Smooth muscle cell (in vitro differentiated cells): Measurements from ENCODE around the gene FAM47E. TPM values are rescaled to one million over a fixed set of nuclear protein-coding genes. Genes with fewer than 3 reads are reported as not detected.

Experiments used
- DNase-seq: peaks from one replicate; lab custom pipeline; 2025; ENCODE audit not compliant: unreplicated experiment; lab: John Stamatoyannopoulos, UW
- H2AFZ ChIP-seq: fragments of 200-600 bp; sonication (generic); 2 replicates; pipeline ENCODE4 v1.6.0; 2016; ENCODE audit warnings: antibody characterized with exemption, low read depth, mild to moderate bottlenecking
- H3F3A ChIP-seq: fragments of 200-600 bp; sonication (generic); 2 replicates; pipeline ENCODE4 v1.6.0; 2017; ENCODE audit warnings: antibody characterized with exemption, low read depth
- H3K27ac ChIP-seq: fragments of 200-600 bp; sonication (generic); 2 replicates; pipeline ENCODE4 v1.5.1; 2016; ENCODE audit warnings: low read depth, mild to moderate bottlenecking
- H3K27me3 ChIP-seq: fragments of 200-600 bp; sonication (generic); 2 replicates; pipeline ENCODE4 v1.6.1; 2016; ENCODE audit warnings: low read depth, mild to moderate bottlenecking
- H3K36me3 ChIP-seq: fragments of 200-600 bp; sonication (generic); 2 replicates; pipeline ENCODE4 v1.5.1; 2016; ENCODE audit warnings: low read depth
- H3K4me1 ChIP-seq: fragments of 200-600 bp; sonication (generic); 2 replicates; pipeline ENCODE4 v1.5.1; 2016; ENCODE audit warnings: low read depth
- H3K4me2 ChIP-seq: fragments of 200-600 bp; sonication (generic); 2 replicates; pipeline ENCODE4 v1.6.0; 2016; ENCODE audit warnings: mild to moderate bottlenecking
- H3K4me3 ChIP-seq: fragments of 200-600 bp; sonication (generic); 2 replicates; pipeline ENCODE4 v1.5.1; 2016; ENCODE audit warnings: mild to moderate bottlenecking
- H3K79me2 ChIP-seq: fragments of 200-600 bp; sonication (generic); 2 replicates; pipeline ENCODE4 v1.6.0; 2016; ENCODE audit warnings: low read depth, mild to moderate bottlenecking
- H3K9ac ChIP-seq: fragments of 200-600 bp; sonication (generic); 2 replicates; pipeline ENCODE4 v1.6.0; 2016; ENCODE audit warnings: low read depth
- H3K9me3 ChIP-seq: fragments of 200-600 bp; sonication (generic); replicated peaks from 2 replicates; pipeline ENCODE4 v1.5.1; 2016; ENCODE audit warnings: low read depth
- H4K20me1 ChIP-seq: fragments of 200-600 bp; sonication (generic); 2 replicates; pipeline ENCODE4 v1.6.0; 2016; ENCODE audit warnings: low read depth
- WGBS: methylation state at CpG from one replicate; pipeline ENCODE4 v1.1.7; 2016; ENCODE audit warnings: low lambda C conversion rate; 5-methylcytosine and 5-hydroxymethylcytosine counted together
- polyA plus RNA-seq: library from polyadenylated mRNA; unstranded; fragments of >200 nt; fragmentation: Nextera tagmentation; extraction: Ambion mirVana; gene quantifications from 2 replicates; pipeline ENCODE4 v1.2.1, GENCODE V29; 2016
- total RNA-seq: library from RNA; depleted of rRNA; stranded (reverse); fragments of >200 nt; gene quantifications from 2 replicates; pipeline ENCODE4 v1.2.3, GENCODE V29; 2014
- TF ChIP-seq, protein P1 (sequence below): fragments of 200-600 bp; sonication (generic); IDR thresholded peaks from 2 replicates; pipeline ENCODE4 v1.5.1; 2017; ENCODE audit warnings: borderline replicate concordance, mild to moderate bottlenecking, antibody characterized with exemption; ENCODE audit not compliant: insufficient read depth, poor library complexity, severe bottlenecking

Gene FAM47E
- total and polyA plus RNA-seq, 2 experiments from 2014 or later, result 0.63 to 0.73 TPM

DNA sequence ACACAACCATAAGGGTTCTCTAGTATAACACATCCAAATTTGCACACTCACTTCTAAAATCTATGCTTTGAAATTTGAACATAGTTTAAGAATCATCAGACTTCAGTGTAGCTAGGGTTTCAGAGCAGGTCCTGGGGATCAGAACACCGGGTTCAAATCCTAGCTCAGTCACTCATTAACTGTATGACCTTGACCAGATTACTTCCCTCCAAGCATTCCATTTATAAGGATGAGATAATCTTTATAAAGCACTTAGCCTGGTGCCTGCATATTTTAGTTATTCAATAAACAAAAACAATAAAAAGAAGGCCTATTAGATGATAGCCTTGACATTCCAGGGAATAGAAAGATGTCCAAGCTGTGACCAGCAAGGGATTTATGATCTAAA, 50.2 kb downstream of the FAM47E start:
- Histone ChIP-seq H3K27ac (peak overlapping the region; percentile 78), H3F3A (peaks cover 22% of the 10 kb centered on the region), H3K9me3 (peaks cover 8% of the 10 kb centered on the region), H3K36me3 (no peaks in the 10 kb centered on the region), H3K4me3 (no peak overlapping the region), H3K27me3 (no peaks in the 10 kb centered on the region), H4K20me1 (no peaks in the 10 kb centered on the region), H3K79me2 (peaks cover 19% of the 10 kb centered on the region), H3K4me1 (peaks cover 5% of the 10 kb centered on the region), H3K9ac (peak overlapping the region; percentile 1), H2AFZ (no peak overlapping the region), H3K4me2 (peak overlapping the region; percentile 45)
- DNase-seq, result no peak
- TF ChIP-seq, protein P1, sequence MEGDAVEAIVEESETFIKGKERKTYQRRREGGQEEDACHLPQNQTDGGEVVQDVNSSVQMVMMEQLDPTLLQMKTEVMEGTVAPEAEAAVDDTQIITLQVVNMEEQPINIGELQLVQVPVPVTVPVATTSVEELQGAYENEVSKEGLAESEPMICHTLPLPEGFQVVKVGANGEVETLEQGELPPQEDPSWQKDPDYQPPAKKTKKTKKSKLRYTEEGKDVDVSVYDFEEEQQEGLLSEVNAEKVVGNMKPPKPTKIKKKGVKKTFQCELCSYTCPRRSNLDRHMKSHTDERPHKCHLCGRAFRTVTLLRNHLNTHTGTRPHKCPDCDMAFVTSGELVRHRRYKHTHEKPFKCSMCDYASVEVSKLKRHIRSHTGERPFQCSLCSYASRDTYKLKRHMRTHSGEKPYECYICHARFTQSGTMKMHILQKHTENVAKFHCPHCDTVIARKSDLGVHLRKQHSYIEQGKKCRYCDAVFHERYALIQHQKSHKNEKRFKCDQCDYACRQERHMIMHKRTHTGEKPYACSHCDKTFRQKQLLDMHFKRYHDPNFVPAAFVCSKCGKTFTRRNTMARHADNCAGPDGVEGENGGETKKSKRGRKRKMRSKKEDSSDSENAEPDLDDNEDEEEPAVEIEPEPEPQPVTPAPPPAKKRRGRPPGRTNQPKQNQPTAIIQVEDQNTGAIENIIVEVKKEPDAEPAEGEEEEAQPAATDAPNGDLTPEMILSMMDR, result no peak
- 8% methylated on average over 1 of the region's 1 CpG for WGBS

DNA sequence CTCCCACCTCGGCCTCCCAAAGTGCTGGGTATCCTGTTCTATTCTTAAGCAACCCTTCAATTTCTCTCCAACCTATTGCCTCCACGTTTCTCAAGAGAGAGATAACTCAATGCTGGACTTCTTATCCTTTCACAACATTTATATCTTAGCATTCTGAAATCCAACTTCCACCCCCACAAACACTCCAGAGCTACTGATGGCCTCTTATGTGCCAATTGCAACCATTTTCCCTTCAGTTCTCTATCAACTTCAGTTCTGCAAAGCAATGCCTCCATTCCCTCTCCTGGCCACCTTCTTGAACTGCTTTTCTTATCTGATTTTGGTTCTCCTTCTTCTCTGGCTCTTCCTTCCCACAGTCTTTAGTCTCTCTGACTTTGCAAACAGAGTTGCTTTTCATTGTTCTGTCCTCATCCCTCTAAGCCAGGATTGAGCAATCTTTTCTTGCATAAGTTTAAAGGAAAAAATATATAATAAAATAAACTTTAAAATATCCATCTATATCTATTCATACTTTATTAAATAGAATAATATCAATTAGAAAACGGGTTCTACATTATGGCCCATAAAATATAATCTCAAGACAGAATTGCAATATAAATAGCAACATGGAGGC, 51.4 kb downstream of the FAM47E start:
- peaks cover 5% of the 10 kb centered on the region for H3K4me1 ChIP-seq
- H3K4me3 ChIP-seq, result no peak overlapping the region
- H3K27me3 ChIP-seq, result no peaks in the 10 kb centered on the region
- TF ChIP-seq, protein P1, result no peak
- peaks cover 8% of the 10 kb centered on the region for H3K9me3 ChIP-seq
- WGBS, result 75% methylated on average over 3 of the region's 3 CpGs
- DNase-seq, result no peak
- H4K20me1 ChIP-seq, result peaks cover 3% of the 10 kb centered on the region
- no peak overlapping the region for H3K4me2 ChIP-seq
- peaks cover 22% of the 10 kb centered on the region for H3F3A ChIP-seq
- H3K36me3 ChIP-seq, result no peaks in the 10 kb centered on the region
- H3K9ac ChIP-seq, result no peak overlapping the region
- no peak overlapping the region for H2AFZ ChIP-seq
- H3K27ac ChIP-seq, result no peak overlapping the region
- peaks cover 29% of the 10 kb centered on the region for H3K79me2 ChIP-seq

DNA sequence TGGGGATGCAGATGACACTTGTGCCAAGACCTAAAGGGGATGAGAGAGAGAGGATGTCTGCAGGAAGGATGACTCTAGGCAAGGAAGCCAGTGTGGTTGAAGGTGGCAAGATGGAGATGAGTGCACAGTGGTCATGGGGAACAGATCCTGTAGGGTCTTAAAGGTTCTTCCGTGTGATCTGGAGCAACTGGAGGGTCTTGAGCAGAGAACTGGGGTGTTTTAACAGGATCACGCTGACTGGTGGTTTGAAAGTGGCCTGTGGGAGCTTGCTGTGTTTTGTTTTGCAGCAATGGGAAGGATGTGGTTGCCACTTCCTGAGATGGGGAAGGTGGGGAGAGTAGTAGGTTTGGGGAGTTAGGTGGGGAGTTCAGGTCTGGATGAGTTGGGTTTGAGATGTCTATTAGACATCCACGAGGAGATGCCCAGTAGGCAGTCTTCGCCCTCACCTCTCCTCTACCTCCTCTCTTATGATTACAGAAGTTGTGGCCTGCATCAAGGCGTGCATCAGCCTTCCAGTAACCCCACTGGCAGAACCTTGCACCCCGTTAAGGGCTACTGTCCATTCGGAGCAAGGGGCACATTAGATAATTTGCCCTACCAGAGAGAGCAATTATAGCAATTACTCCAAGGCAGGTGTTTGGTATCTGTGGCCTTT, 53.6 kb downstream of the FAM47E start:
- TF ChIP-seq, protein P1, result no peak
- Histone ChIP-seq H3K4me1 (peaks cover 5% of the 10 kb centered on the region), H3K9me3 (no peaks in the 10 kb centered on the region), H3K4me3 (peak overlapping the region; percentile 67), H3K79me2 (peaks cover 42% of the 10 kb centered on the region), H3K9ac (no peak overlapping the region), H3K27me3 (no peaks in the 10 kb centered on the region), H3F3A (peaks cover 22% of the 10 kb centered on the region), H4K20me1 (peaks cover 26% of the 10 kb centered on the region), H3K36me3 (no peaks in the 10 kb centered on the region), H3K4me2 (peak overlapping the region; percentile 87), H2AFZ (no peak overlapping the region), H3K27ac (no peak overlapping the region)
- 89% methylated on average over 6 of the region's 7 CpGs for WGBS
- DNase-seq, result no peak
